OCI-LY1 (cell line): ENCODE data around the gene LCOR.

Experiments used
- H2AFZ ChIP-seq: fragments of 200-600 bp; sonication (generic), shearing (Covaris generic); 2 replicates; pipeline ENCODE4 v1.6.0; 2014; ENCODE audit warnings: antibody characterized with exemption, mild to moderate bottlenecking, low read length
- H3F3A ChIP-seq: fragments of 200-600 bp; sonication (generic), shearing (Covaris generic); 2 replicates; pipeline ENCODE4 v1.6.0; 2014; ENCODE audit warnings: mild to moderate bottlenecking, antibody characterized with exemption, low read length, moderate library complexity; ENCODE audit not compliant: insufficient read depth
- H3K27ac ChIP-seq: fragments of 200-600 bp; sonication (generic); 2 replicates; pipeline ENCODE4 v1.5.1; 2014; ENCODE audit warnings: low read length, mixed run types, mild to moderate bottlenecking, low read depth; ENCODE audit not compliant: poor library complexity, severe bottlenecking
- H3K27me3 ChIP-seq: fragments of 200-600 bp; sonication (generic); 2 replicates; pipeline ENCODE4 v1.6.0; 2014; ENCODE audit warnings: antibody characterized with exemption, mild to moderate bottlenecking, low read length, moderate library complexity; ENCODE audit not compliant: insufficient read depth
- H3K36me3 ChIP-seq: fragments of 200-600 bp; sonication (generic); 2 replicates; pipeline ENCODE4 v1.6.1; 2014; ENCODE audit warnings: mild to moderate bottlenecking, antibody characterized with exemption, low read length, moderate library complexity, mixed read lengths; ENCODE audit not compliant: insufficient read depth
- H3K4me1 ChIP-seq: fragments of 200-600 bp; sonication (generic); 2 replicates; pipeline ENCODE4 v1.5.1; 2014; ENCODE audit warnings: mild to moderate bottlenecking, low read length, moderate library complexity; ENCODE audit not compliant: insufficient read depth, severe bottlenecking
- H3K4me2 ChIP-seq: fragments of 200-600 bp; sonication (generic), shearing (Covaris generic); 2 replicates; pipeline ENCODE4 v1.6.1; 2014; ENCODE audit warnings: low read length
- H3K4me3 ChIP-seq: fragments of 200-600 bp; sonication (generic); 2 replicates; pipeline ENCODE4 v1.5.1; 2014; ENCODE audit warnings: low read length, low read depth, mild to moderate bottlenecking, mixed read lengths; ENCODE audit not compliant: poor library complexity, severe bottlenecking
- H3K79me2 ChIP-seq: fragments of 200-600 bp; shearing (Covaris generic); 2 replicates; pipeline ENCODE4 v1.6.1; 2016; ENCODE audit warnings: mixed run types, low read length, mixed read lengths; ENCODE audit not compliant: insufficient read depth
- H3K9ac ChIP-seq: fragments of 200-600 bp; sonication (generic), shearing (Covaris generic); 2 replicates; pipeline ENCODE4 v1.6.1; 2014; ENCODE audit warnings: mild to moderate bottlenecking, low read length, mixed read lengths
- H3K9me2 ChIP-seq: fragments of 200-600 bp; sonication (generic), shearing (Covaris generic); 2 replicates; pipeline ENCODE4 v1.6.1; 2014; ENCODE audit warnings: low read depth, mild to moderate bottlenecking, low read length, mixed read lengths
- H3K9me3 ChIP-seq: fragments of 200-600 bp; shearing (Covaris generic); 2 replicates; pipeline ENCODE4 v1.6.1; 2014; ENCODE audit warnings: low read length, mixed read lengths
- H4K20me1 ChIP-seq: fragments of 200-600 bp; sonication (generic), shearing (Covaris generic); 2 replicates; pipeline ENCODE4 v1.6.0; 2016; ENCODE audit warnings: mild to moderate bottlenecking, low read length; ENCODE audit not compliant: insufficient read depth
- CTCF ChIP-seq: fragments of 200-600 bp; sonication (generic), shearing (Covaris generic); IDR thresholded peaks from 2 replicates; pipeline ENCODE4 v1.5.1; 2017; ENCODE audit warnings: mild to moderate bottlenecking, antibody characterized with exemption, low read length, moderate library complexity, mixed read lengths
- EZH2 ChIP-seq: fragments of 200-600 bp; sonication (generic), shearing (Covaris generic); IDR thresholded peaks from 2 replicates; pipeline ENCODE4 v1.8.0; 2017; ENCODE audit warnings: borderline replicate concordance, mixed run types, mild to moderate bottlenecking, antibody characterized with exemption, low read length, moderate library complexity, mixed read lengths

LCOR gene

GRCh38 chr10:96838529-96838928 lies 6.4 kb downstream of the LCOR start:
- no peaks in the 10 kb centered on the region for H3K9me3 ChIP-seq
- H3K27ac ChIP-seq: no peak overlapping the region
- TF ChIP-seq CTCF (no peak), EZH2 (no peak)
- no peaks in the 10 kb centered on the region for H3K27me3 ChIP-seq
- no peak overlapping the region for H3K4me2 ChIP-seq
- peaks cover 92% of the 10 kb centered on the region for H3K79me2 ChIP-seq
- H4K20me1 ChIP-seq: no peaks in the 10 kb centered on the region
- no peak overlapping the region for H2AFZ ChIP-seq
- H3K4me3 ChIP-seq: no peak overlapping the region
- peaks cover 11% of the 10 kb centered on the region; the same call in 1 of the 2 replicates for H3K36me3 ChIP-seq
- no peak overlapping the region for H3K9ac ChIP-seq
- H3K4me1 ChIP-seq: peaks cover 47% of the 10 kb centered on the region
- H3F3A ChIP-seq: no peaks in the 10 kb centered on the region
- no peaks in the 10 kb centered on the region for H3K9me2 ChIP-seq

GRCh38 chr10:96840841-96841518 lies 8.9 kb downstream of the LCOR start:
- Histone ChIP-seq H3K4me1 (peaks cover 25% of the 10 kb centered on the region), H3K79me2 (peaks cover 75% of the 10 kb centered on the region), H3K4me2 (no peak overlapping the region), H3K4me3 (no peak overlapping the region), H3F3A (no peaks in the 10 kb centered on the region), H3K9me2 (no peaks in the 10 kb centered on the region), H4K20me1 (no peaks in the 10 kb centered on the region), H3K27ac (no peak overlapping the region), H3K27me3 (no peaks in the 10 kb centered on the region), H3K9me3 (no peaks in the 10 kb centered on the region), H3K9ac (no peak overlapping the region), H3K36me3 (peaks cover 11% of the 10 kb centered on the region; the same call in 1 of the 2 replicates), H2AFZ (no peak overlapping the region)
- TF ChIP-seq CTCF (no peak), EZH2 (no peak)

GRCh38 chr10:96842896-96843723 lies 11.0 kb downstream of the LCOR start:
- H3K4me1 ChIP-seq: peaks cover 28% of the 10 kb centered on the region
- TF ChIP-seq CTCF (no peak), EZH2 (no peak)
- H3K4me3 ChIP-seq: no peak overlapping the region
- peaks cover 6% of the 10 kb centered on the region; the same call in 1 of the 2 replicates for H3K36me3 ChIP-seq
- H3K79me2 ChIP-seq: peaks cover 76% of the 10 kb centered on the region
- H4K20me1 ChIP-seq: no peaks in the 10 kb centered on the region
- no peak overlapping the region for H2AFZ ChIP-seq
- H3K9ac ChIP-seq: no peak overlapping the region
- no peaks in the 10 kb centered on the region for H3F3A ChIP-seq
- H3K4me2 ChIP-seq: no peak overlapping the region
- no peaks in the 10 kb centered on the region for H3K9me2 ChIP-seq
- H3K9me3 ChIP-seq: no peaks in the 10 kb centered on the region
- H3K27ac ChIP-seq: no peak overlapping the region
- H3K27me3 ChIP-seq: no peaks in the 10 kb centered on the region
